A549 (cell line): Measurements from ENCODE around the gene AQP12B.

Experiments used
- BHLHE40 ChIP-seq: IDR thresholded peaks from 2 replicates; pipeline ENCODE4 v1.6.1; 2012; ENCODE audit warnings: low read depth, low read length, inconsistent platforms
- CEBPB ChIP-seq, 2 experiments: fragments of >200 bp in 1 of 2; sonication (Bioruptor Twin) in 1 of 2; formaldehyde crosslinking in 1 of 2; IDR thresholded peaks; 2 replicates each; pipeline ENCODE4 v1.6.1; 2012 to 2016
- CHD4 ChIP-seq: fragments of 200-600 bp; sonication (generic); IDR thresholded peaks from 2 replicates; pipeline ENCODE4 v1.6.1; 2016; ENCODE audit warnings: antibody characterized with exemption, mild to moderate bottlenecking, borderline replicate concordance
- EP300 ChIP-seq, 2 experiments: fragments of >200 bp; sonication (Bioruptor Twin); formaldehyde crosslinking; IDR thresholded peaks; 2 replicates in 1 of 2; 3 replicates in 1 of 2; pipeline ENCODE4 v1.6.1; 2016 to 2017
- JUN ChIP-seq, 2 experiments: fragments of >200 bp; sonication (Bioruptor Twin); formaldehyde crosslinking; IDR thresholded peaks; 2 replicates in 1 of 2; 3 replicates in 1 of 2; pipeline ENCODE4 v1.6.1; 2016 to 2017
- KDM1A ChIP-seq: fragments of 200-600 bp; sonication (generic); IDR thresholded peaks from 2 replicates; pipeline ENCODE4 v1.6.1; 2016; ENCODE audit warnings: low read depth, mild to moderate bottlenecking
- MAFK ChIP-seq: fragments of 450-650 bp; IDR thresholded peaks from 2 replicates; pipeline ENCODE4 v1.6.1; 2014; ENCODE audit not compliant: partially characterized antibody
- POLR2A ChIP-seq: IDR thresholded peaks from 2 replicates; pipeline ENCODE4 v1.6.1; 2012; ENCODE audit warnings: mild to moderate bottlenecking, low read length
- RARB ChIP-seq: fragments of 250-450 bp; sonication (Bioruptor Pico); IDR thresholded peaks from 2 replicates; pipeline ENCODE4 v1.8.0; 2021; ENCODE audit warnings: mild to moderate bottlenecking, moderate library complexity
- TF ChIP-seq, protein P1 (sequence below): fragments of >200 bp; sonication (Bioruptor Twin); formaldehyde crosslinking; IDR thresholded peaks from 3 replicates; pipeline ENCODE4 v1.5.1; 2016
- TF ChIP-seq, protein P2 (sequence below): fragments of 150-350 bp; IDR thresholded peaks from 2 replicates; pipeline ENCODE4 v1.6.1; 2014; ENCODE audit warnings: low read depth, mild to moderate bottlenecking, low read length
- TF ChIP-seq, protein P3 (sequence below): fragments of 450-650 bp; IDR thresholded peaks from 2 replicates; pipeline ENCODE4 v1.6.1; 2014; ENCODE audit warnings: antibody characterized with exemption
- TF ChIP-seq, protein P4 (sequence below): fragments of >200 bp; sonication (Bioruptor Twin); formaldehyde crosslinking; IDR thresholded peaks from 3 replicates; pipeline ENCODE4 v1.6.1; 2016
- TF ChIP-seq, protein P5 (sequence below): fragments of 200-600 bp; sonication (generic); IDR thresholded peaks from 2 replicates; pipeline ENCODE4 v1.6.1; 2016; ENCODE audit warnings: antibody characterized with exemption, mild to moderate bottlenecking, moderate library complexity

DNA sequence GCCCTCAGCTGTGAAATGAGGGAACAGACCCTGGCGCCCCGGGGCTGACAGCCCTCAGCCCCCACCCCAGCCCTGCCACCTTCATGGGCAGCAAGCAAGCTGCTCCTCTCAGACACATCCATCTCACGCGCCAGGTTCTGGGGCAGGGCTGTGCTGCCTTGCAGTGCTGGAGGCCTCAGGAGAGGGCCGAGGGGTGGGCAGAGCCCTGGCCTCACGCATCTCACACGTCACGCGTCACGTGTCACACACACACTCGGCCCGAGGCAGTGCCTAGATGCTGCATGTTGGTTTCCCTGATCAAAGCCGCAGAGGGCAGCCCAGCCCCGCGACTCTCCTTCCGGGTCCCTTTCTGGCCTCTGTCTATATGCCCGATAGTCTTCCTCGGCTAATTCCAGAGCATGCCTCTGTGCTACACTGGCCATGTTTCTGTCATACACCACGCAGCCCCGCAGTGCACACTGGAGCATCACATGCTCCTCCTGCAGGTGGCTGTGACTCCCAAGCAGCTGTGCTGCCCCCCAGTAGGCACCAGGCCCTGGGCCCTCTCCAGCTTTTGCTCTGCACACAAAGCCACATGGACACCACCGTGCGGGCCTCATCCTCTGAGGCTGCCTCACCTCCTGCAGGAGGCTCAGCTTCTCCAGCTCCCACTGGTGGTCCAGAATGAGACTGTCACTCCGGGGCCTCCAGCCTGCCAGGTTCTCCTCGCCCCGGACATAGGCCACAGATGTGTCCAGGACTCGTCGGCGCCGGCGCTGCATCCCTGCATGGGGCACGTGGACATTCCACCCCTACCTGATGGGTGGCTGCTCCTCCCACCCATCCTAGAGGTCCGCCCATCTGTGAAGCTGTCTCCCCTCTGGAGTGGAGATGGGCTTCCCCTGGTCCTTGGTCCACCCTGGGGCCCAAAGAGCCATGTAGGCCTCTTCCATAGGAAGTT, 40.4 kb upstream of the AQP12B start:
- TF ChIP-seq POLR2A (no peak), MAFK (no peak), JUN (IDR thresholded peaks at IDR 0.05) (no peak), BHLHE40 (no peak), KDM1A (no peak), EP300 (IDR thresholded peaks at IDR 0.05) (no peak), CHD4 (no peak), RARB (CRISPR knock-in tag) (no peak), CEBPB (IDR thresholded peaks at IDR 0.05) (no peak)
- TF ChIP-seq, protein P1, sequence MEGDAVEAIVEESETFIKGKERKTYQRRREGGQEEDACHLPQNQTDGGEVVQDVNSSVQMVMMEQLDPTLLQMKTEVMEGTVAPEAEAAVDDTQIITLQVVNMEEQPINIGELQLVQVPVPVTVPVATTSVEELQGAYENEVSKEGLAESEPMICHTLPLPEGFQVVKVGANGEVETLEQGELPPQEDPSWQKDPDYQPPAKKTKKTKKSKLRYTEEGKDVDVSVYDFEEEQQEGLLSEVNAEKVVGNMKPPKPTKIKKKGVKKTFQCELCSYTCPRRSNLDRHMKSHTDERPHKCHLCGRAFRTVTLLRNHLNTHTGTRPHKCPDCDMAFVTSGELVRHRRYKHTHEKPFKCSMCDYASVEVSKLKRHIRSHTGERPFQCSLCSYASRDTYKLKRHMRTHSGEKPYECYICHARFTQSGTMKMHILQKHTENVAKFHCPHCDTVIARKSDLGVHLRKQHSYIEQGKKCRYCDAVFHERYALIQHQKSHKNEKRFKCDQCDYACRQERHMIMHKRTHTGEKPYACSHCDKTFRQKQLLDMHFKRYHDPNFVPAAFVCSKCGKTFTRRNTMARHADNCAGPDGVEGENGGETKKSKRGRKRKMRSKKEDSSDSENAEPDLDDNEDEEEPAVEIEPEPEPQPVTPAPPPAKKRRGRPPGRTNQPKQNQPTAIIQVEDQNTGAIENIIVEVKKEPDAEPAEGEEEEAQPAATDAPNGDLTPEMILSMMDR, result no peak
- TF ChIP-seq, protein P2, sequence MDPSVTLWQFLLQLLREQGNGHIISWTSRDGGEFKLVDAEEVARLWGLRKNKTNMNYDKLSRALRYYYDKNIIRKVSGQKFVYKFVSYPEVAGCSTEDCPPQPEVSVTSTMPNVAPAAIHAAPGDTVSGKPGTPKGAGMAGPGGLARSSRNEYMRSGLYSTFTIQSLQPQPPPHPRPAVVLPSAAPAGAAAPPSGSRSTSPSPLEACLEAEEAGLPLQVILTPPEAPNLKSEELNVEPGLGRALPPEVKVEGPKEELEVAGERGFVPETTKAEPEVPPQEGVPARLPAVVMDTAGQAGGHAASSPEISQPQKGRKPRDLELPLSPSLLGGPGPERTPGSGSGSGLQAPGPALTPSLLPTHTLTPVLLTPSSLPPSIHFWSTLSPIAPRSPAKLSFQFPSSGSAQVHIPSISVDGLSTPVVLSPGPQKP, result no peak
- TF ChIP-seq, protein P3, sequence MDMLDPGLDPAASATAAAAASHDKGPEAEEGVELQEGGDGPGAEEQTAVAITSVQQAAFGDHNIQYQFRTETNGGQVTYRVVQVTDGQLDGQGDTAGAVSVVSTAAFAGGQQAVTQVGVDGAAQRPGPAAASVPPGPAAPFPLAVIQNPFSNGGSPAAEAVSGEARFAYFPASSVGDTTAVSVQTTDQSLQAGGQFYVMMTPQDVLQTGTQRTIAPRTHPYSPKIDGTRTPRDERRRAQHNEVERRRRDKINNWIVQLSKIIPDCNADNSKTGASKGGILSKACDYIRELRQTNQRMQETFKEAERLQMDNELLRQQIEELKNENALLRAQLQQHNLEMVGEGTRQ, result no peak
- TF ChIP-seq, protein P4, sequence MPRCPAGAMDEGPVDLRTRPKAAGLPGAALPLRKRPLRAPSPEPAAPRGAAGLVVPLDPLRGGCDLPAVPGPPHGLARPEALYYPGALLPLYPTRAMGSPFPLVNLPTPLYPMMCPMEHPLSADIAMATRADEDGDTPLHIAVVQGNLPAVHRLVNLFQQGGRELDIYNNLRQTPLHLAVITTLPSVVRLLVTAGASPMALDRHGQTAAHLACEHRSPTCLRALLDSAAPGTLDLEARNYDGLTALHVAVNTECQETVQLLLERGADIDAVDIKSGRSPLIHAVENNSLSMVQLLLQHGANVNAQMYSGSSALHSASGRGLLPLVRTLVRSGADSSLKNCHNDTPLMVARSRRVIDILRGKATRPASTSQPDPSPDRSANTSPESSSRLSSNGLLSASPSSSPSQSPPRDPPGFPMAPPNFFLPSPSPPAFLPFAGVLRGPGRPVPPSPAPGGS, result no peak
- TF ChIP-seq, protein P5, sequence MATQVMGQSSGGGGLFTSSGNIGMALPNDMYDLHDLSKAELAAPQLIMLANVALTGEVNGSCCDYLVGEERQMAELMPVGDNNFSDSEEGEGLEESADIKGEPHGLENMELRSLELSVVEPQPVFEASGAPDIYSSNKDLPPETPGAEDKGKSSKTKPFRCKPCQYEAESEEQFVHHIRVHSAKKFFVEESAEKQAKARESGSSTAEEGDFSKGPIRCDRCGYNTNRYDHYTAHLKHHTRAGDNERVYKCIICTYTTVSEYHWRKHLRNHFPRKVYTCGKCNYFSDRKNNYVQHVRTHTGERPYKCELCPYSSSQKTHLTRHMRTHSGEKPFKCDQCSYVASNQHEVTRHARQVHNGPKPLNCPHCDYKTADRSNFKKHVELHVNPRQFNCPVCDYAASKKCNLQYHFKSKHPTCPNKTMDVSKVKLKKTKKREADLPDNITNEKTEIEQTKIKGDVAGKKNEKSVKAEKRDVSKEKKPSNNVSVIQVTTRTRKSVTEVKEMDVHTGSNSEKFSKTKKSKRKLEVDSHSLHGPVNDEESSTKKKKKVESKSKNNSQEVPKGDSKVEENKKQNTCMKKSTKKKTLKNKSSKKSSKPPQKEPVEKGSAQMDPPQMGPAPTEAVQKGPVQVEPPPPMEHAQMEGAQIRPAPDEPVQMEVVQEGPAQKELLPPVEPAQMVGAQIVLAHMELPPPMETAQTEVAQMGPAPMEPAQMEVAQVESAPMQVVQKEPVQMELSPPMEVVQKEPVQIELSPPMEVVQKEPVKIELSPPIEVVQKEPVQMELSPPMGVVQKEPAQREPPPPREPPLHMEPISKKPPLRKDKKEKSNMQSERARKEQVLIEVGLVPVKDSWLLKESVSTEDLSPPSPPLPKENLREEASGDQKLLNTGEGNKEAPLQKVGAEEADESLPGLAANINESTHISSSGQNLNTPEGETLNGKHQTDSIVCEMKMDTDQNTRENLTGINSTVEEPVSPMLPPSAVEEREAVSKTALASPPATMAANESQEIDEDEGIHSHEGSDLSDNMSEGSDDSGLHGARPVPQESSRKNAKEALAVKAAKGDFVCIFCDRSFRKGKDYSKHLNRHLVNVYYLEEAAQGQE, result no peak
